A549 (cell line): ENCODE measurements around the gene ATP6V1B1.

Experiments
- CBX2 ChIP-seq: fragments of 200-600 bp; sonication (generic); IDR thresholded peaks from 2 replicates; pipeline ENCODE4 v1.6.1; 2016; ENCODE audit warnings: low read depth, mild to moderate bottlenecking, borderline replicate concordance
- CBX8 ChIP-seq: fragments of 200-600 bp; sonication (generic); IDR thresholded peaks from 2 replicates; pipeline ENCODE4 v1.6.1; 2016
- CTCF ChIP-seq: fragments of >200 bp; sonication (Bioruptor Twin); formaldehyde crosslinking; IDR thresholded peaks from 3 replicates; pipeline ENCODE4 v1.5.1; 2016
- ESRRA ChIP-seq: fragments of 150-350 bp; IDR thresholded peaks from 2 replicates; pipeline ENCODE4 v1.6.1; 2014; ENCODE audit warnings: mild to moderate bottlenecking, low read length, borderline replicate concordance
- HMGXB4 ChIP-seq: fragments of 250-450 bp; sonication (Bioruptor Pico); IDR thresholded peaks from 2 replicates; pipeline ENCODE4 v1.5.0; 2021; ENCODE audit warnings: mild to moderate bottlenecking, moderate library complexity, borderline replicate concordance
- MAFK ChIP-seq: fragments of 450-650 bp; IDR thresholded peaks from 2 replicates; pipeline ENCODE4 v1.6.1; 2014; ENCODE audit not compliant: partially characterized antibody
- MAX ChIP-seq: IDR thresholded peaks from 2 replicates; pipeline ENCODE4 v1.6.1; 2012
- POLR2A ChIP-seq: IDR thresholded peaks from 2 replicates; pipeline ENCODE4 v1.6.1; 2012; ENCODE audit warnings: mild to moderate bottlenecking, low read length
- RFX5 ChIP-seq: fragments of 450-650 bp; IDR thresholded peaks from 2 replicates; pipeline ENCODE4 v1.7.1; 2014; ENCODE audit warnings: antibody characterized with exemption, mild to moderate bottlenecking, moderate library complexity
- SMC3 ChIP-seq: fragments of >200 bp; sonication (Bioruptor Twin); formaldehyde crosslinking; IDR thresholded peaks from 3 replicates; pipeline ENCODE4 v1.6.1; 2018; ENCODE audit warnings: inconsistent platforms

- TF ChIP-seq MAX (no peak), CTCF (no peak), POLR2A (no peak), SMC3 (no peak), ESRRA (no peak), HMGXB4 (no peak), CBX2 (no peak), MAFK (no peak), RFX5 (no peak), CBX8 (no peak)
Observed at GRCh38 chr2:70959271-70959761, 23.6 kb downstream of the ATP6V1B1 start.
